Superior temporal gyrus (tissue), 1 donor: Measurements from ENCODE around the gene NCKAP5L.
"Not testable (repeated sequence)": the region's sequence is repeated elsewhere in the genome, so short reads cannot be mapped to it uniquely, and the experiment has no call there.

Experiments used
- DNase-seq: peaks from one replicate; pipeline ENCODE4 v3.0.0-alpha.2; 2016; ENCODE audit errors: extremely low spot score

The NCKAP5L gene

GRCh38 chr12:49800421-49801140 is 27.6 kb downstream of the NCKAP5L start:
- no peak for DNase-seq

- no peak for DNase-seq
Observed at GRCh38 chr12:49798934-49799333, 29.3 kb downstream of the NCKAP5L start.

- DNase-seq = no peak
Observed at GRCh38 chr12:49798248-49798647, 30.0 kb downstream of the NCKAP5L start.

GRCh38 chr12:49797449-49797776 is 30.8 kb downstream of the NCKAP5L start:
- DNase-seq = no peak

GRCh38 chr12:49796606-49797448 is 31.4 kb downstream of the NCKAP5L start:
- DNase-seq = no peak

GRCh38 chr12:49796155-49796554 is 32.1 kb downstream of the NCKAP5L start:
- DNase-seq = no peak

- no peak for DNase-seq
Observed at GRCh38 chr12:49795654-49796105, 32.5 kb downstream of the NCKAP5L start.

- DNase-seq = no peak
Observed at GRCh38 chr12:49794811-49795653, 33.2 kb downstream of the NCKAP5L start.

GRCh38 chr12:49794021-49794420 is 34.2 kb downstream of the NCKAP5L start:
- DNase-seq = no peak

- no peak for DNase-seq
Observed at GRCh38 chr12:49793620-49794019, 34.6 kb downstream of the NCKAP5L start.

GRCh38 chr12:49792976-49793580 is 35.1 kb downstream of the NCKAP5L start:
- no peak for DNase-seq

GRCh38 chr12:49792181-49792970 is 35.8 kb downstream of the NCKAP5L start:
- no peak for DNase-seq

GRCh38 chr12:49791700-49792099 is 36.5 kb downstream of the NCKAP5L start:
- no peak for DNase-seq

- DNase-seq = no peak
Observed at GRCh38 chr12:49790741-49791555, 37.3 kb downstream of the NCKAP5L start.

- DNase-seq = no peak
Observed at GRCh38 chr12:49789992-49790391, 38.2 kb downstream of the NCKAP5L start.

- DNase-seq = no peak
Observed at GRCh38 chr12:49787672-49788071, 40.5 kb downstream of the NCKAP5L start.

- DNase-seq = no peak
Observed at GRCh38 chr12:49784756-49785409, 43.3 kb downstream of the NCKAP5L start.

GRCh38 chr12:49783917-49784676 is 44.1 kb downstream of the NCKAP5L start:
- no peak for DNase-seq

- not testable (repeated sequence) for DNase-seq
Observed at GRCh38 chr12:49780914-49781313, 47.3 kb downstream of the NCKAP5L start.
